HG03280 (cell line): ENCODE data around the gene IL22RA2.

Experiments used
- ATAC-seq: cut with Tn5 transposase; IDR thresholded peaks from one replicate; pipeline ENCODE4 v1.9.1; 2021; ENCODE audit warnings: mild to moderate bottlenecking, moderate library complexity; ENCODE audit not compliant: unreplicated experiment

Gene IL22RA2

GRCh38 chr6:137097526-137097925 lies 75.9 kb downstream of the IL22RA2 start:
- ATAC-seq = no peak

GRCh38 chr6:137097057-137097456 lies 76.4 kb downstream of the IL22RA2 start:
- peak; percentile 32 for ATAC-seq

- peak; percentile 68 for ATAC-seq
Measured at GRCh38 chr6:137095651-137096238, 77.7 kb downstream of the IL22RA2 start.

GRCh38 chr6:137095093-137095492 lies 78.4 kb downstream of the IL22RA2 start:
- no peak for ATAC-seq

- ATAC-seq = peak; percentile 42
Measured at GRCh38 chr6:137094411-137095008, 78.9 kb downstream of the IL22RA2 start.
